ENCODE measurements around the gene SUCLG2.

DNA sequence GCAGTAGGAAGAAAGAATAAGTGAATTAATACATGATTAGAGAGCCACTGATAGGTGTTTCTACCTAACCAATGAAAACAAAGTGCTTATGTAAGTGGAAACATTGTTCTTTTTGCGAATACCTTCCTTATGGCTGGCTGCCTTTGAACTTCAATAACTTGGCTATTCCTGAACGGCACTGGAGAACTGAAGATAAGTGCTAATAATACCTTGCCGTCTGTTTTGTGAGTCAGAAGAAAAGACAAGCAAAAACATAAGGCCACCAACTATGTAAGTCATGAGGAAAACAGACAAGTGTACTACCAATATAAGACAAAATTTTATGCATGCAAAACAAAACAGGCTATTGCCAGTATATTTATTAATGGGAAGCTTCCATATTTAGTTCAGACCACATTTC is 160.6 kb downstream of the SUCLG2 start:
- no peak for TF ChIP-seq POLR2A (IDR thresholded peaks at IDR 0.05; ENCODE audit: low read depth, low read length)
- no peak for TF ChIP-seq TAF1 (IDR thresholded peaks at IDR 0.05; ENCODE audit: low read depth, low read length)
- no peak for TF ChIP-seq POLR2AphosphoS5 (IDR thresholded peaks at IDR 0.05; ENCODE audit: low read depth, low read length)
- no peak for TF ChIP-seq SPI1 (IDR thresholded peaks at IDR 0.05; ENCODE audit: low read depth, low read length)

All from GM12891 (cell line).